ENCODE results near the gene LRFN3. TPM values are rescaled to one million over a fixed set of nuclear protein-coding genes. Genes with fewer than 3 reads are reported as not detected.

Gene LRFN3
- total RNA-seq, result 5.8 and 6.0 TPM in 2 replicates

GRCh38 chr19:35935911-35936737 is at the start of gene LRFN3:
Gene LRFN3, plus strand, starts transcription at chr19:35936374. Its CDS starts 3,052 bp downstream, at chr19:35939426.

GRCh38 chr19:35901854-35902661 is 34.1 kb upstream of the LRFN3 start, which contains the start of gene HCST:
Gene HCST, plus strand, starts transcription at chr19:35902529. Its CDS starts 65 bp downstream, at chr19:35902594.

GRCh38 chr19:35908010-35908441 is 28.1 kb upstream of the LRFN3 start, which contains the start of gene TYROBP:
Gene TYROBP, minus strand, starts transcription at chr19:35908295. Its CDS starts 67 bp downstream, at chr19:35908228.

Small RNA genes lying within 50 kb of the gene (small RNA-seq; reads per million reads assigned to genes)
- not detected for gene AF038458.1

Other genes starting within 250 kb of the LRFN3 start
- not detected in 2 replicates for gene ZBTB32, start 231.8 kb upstream of the LRFN3 start, total RNA-seq
- gene KMT2B, start 218.4 kb upstream of the LRFN3 start, total RNA-seq, result 6.6 and 9.1 TPM in 2 replicates
- gene IGFLR1, start 193.9 kb upstream of the LRFN3 start, total RNA-seq, result 0.73 and 0.97 TPM in 2 replicates
- 6.8 and 7.2 TPM in 2 replicates for gene U2AF1L4, start 191.0 kb upstream of the LRFN3 start, total RNA-seq
- 6.5 and 8.9 TPM in 2 replicates for gene PSENEN, start 190.7 kb upstream of the LRFN3 start, total RNA-seq
- 11.4 and 14.7 TPM in 2 replicates for gene LIN37, start 187.8 kb upstream of the LRFN3 start, total RNA-seq
- gene HSPB6, start 179.3 kb upstream of the LRFN3 start, total RNA-seq, result 13.6 and 14.8 TPM in 2 replicates
- 10.2 and 10.6 TPM in 2 replicates for gene PROSER3, start 178.2 kb upstream of the LRFN3 start, total RNA-seq
- gene ARHGAP33, start 160.8 kb upstream of the LRFN3 start, total RNA-seq, result 3.0 and 6.8 TPM in 2 replicates
- gene PRODH2, start 123.5 kb upstream of the LRFN3 start, total RNA-seq, result not detected in 2 replicates
- gene NPHS1, start 83.9 kb upstream of the LRFN3 start, total RNA-seq, result not detected in 2 replicates
- not detected in 2 replicates for gene KIRREL2, start 79.5 kb upstream of the LRFN3 start, total RNA-seq
- gene APLP1, start 67.8 kb upstream of the LRFN3 start, total RNA-seq, result 13.8 and 16.4 TPM in 2 replicates
- 4.1 and 14.8 TPM in 2 replicates for gene NFKBID, start 35.8 kb upstream of the LRFN3 start, total RNA-seq
- gene HCST, start 33.8 kb upstream of the LRFN3 start, total RNA-seq, result 0.81 TPM in 1 of 2 replicates, not detected in the other
- 0.73 TPM in 1 of 2 replicates, not detected in the other for gene TYROBP, start 28.1 kb upstream of the LRFN3 start, total RNA-seq
- gene SDHAF1, start 58.8 kb downstream of the LRFN3 start, total RNA-seq, result 9.9 and 22.1 TPM in 2 replicates
- not detected in 2 replicates for gene SYNE4, start 72.4 kb downstream of the LRFN3 start, total RNA-seq
- 10.9 and 16.6 TPM in 2 replicates for gene ALKBH6, start 77.8 kb downstream of the LRFN3 start, total RNA-seq
- gene CLIP3, start 96.5 kb downstream of the LRFN3 start, total RNA-seq, result 20.4 and 22.8 TPM in 2 replicates
- 8.0 and 8.9 TPM in 2 replicates for gene THAP8, start 117.9 kb downstream of the LRFN3 start, total RNA-seq
- 1.5 and 2.2 TPM in 2 replicates for gene WDR62, start 118.5 kb downstream of the LRFN3 start, total RNA-seq
- gene OVOL3, start 174.8 kb downstream of the LRFN3 start, total RNA-seq, result not detected in 2 replicates
- 17.2 and 19.8 TPM in 2 replicates for gene POLR2I, start 178.5 kb downstream of the LRFN3 start, total RNA-seq
- 131 and 159 TPM in 2 replicates for gene TBCB, start 179.1 kb downstream of the LRFN3 start, total RNA-seq
- 476 and 492 TPM in 2 replicates for gene CAPNS1, start 203.7 kb downstream of the LRFN3 start, total RNA-seq
- gene COX7A1, start 216.1 kb downstream of the LRFN3 start, total RNA-seq, result 13.3 and 14.1 TPM in 2 replicates